AG10803 (cell line): ENCODE data around the gene TUBB.
"Not testable (repeated sequence)": the region's sequence is repeated elsewhere in the genome, so short reads cannot be mapped to it uniquely, and the experiment has no call there.

Source experiments
- DNase-seq: peaks from one replicate; pipeline ENCODE4 v3.0.0; 2010; ENCODE audit warnings: low read depth
- H3K4me3 ChIP-seq: 2 replicates; pipeline ENCODE4 v1.5.1; 2011; ENCODE audit warnings: mild to moderate bottlenecking, low read length, control low read depth
- TF ChIP-seq, protein P1 (sequence below): conservative IDR thresholded peaks from 2 replicates; pipeline ENCODE4 v1.5.1; 2011; ENCODE audit warnings: mild to moderate bottlenecking, low read length, control low read depth, inconsistent platforms

TUBB gene

GRCh38 chr6:30721198-30722024, 1.3 kb downstream of the TUBB start:
- peak overlapping the region; percentile 96 for H3K4me3 ChIP-seq
- peak; percentile 89 for DNase-seq
- TF ChIP-seq, protein P1, sequence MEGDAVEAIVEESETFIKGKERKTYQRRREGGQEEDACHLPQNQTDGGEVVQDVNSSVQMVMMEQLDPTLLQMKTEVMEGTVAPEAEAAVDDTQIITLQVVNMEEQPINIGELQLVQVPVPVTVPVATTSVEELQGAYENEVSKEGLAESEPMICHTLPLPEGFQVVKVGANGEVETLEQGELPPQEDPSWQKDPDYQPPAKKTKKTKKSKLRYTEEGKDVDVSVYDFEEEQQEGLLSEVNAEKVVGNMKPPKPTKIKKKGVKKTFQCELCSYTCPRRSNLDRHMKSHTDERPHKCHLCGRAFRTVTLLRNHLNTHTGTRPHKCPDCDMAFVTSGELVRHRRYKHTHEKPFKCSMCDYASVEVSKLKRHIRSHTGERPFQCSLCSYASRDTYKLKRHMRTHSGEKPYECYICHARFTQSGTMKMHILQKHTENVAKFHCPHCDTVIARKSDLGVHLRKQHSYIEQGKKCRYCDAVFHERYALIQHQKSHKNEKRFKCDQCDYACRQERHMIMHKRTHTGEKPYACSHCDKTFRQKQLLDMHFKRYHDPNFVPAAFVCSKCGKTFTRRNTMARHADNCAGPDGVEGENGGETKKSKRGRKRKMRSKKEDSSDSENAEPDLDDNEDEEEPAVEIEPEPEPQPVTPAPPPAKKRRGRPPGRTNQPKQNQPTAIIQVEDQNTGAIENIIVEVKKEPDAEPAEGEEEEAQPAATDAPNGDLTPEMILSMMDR = no peak; the same call in 1 of the 2 replicates

DNA sequence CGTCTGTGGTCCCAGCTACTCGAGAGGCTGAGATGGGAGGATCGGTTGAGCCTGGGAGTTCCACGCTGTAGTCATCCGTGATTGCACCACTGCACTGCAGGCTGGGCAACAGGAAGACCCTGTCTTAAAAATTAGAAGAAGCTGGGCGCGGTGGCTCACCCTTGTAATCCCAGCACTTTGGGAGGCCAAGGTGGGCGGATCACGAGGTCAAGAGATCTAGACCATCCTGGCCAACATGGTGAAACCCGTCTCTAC, 1.8 kb downstream of the TUBB start:
- peak overlapping the region; percentile 96 for H3K4me3 ChIP-seq
- peak; percentile 60 for DNase-seq

DNA sequence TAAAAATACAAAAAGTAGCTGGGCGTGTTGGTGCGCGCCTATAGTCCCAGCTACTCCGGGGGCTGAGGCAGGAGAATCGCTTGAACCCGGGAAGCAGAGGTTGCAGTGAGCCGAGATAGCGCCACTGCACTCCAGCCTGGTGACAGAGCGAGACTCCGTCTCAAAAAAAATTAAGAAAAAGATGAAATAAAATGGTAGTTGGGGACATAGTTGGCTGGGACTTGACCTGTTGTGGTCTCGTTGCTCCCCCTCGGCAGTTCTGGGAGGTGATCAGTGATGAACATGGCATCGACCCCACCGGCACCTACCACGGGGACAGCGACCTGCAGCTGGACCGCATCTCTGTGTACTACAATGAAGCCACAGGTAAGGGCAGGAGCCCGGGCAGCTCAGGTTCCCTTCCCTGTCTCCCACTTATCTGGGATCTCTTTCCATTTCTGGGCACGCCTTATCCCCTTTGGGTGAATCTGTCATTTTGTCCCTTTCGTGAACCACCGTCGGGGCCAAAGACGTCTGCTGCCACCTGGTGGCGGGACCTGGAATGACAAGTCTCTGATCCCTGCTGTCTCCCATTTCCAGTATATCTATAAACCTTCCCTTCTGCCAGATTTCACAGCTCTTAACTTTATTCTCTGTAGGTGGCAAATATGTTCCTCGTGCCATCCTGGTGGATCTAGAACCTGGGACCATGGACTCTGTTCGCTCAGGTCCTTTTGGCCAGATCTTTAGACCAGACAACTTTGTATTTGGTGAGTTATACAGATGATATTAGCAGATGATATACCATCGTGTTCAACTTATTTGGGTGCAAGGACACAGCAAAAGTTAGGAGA, 2.3 kb downstream of the TUBB start:
- H3K4me3 ChIP-seq = peak overlapping the region; percentile 96
- TF ChIP-seq, protein P1 = peak; percentile 96
- peak; percentile 77 for DNase-seq

- H3K4me3 ChIP-seq = peak overlapping the region; percentile 96
- not testable (repeated sequence) for DNase-seq
Measured at GRCh38 chr6:30723159-30723842, 3.1 kb downstream of the TUBB start.

DNA sequence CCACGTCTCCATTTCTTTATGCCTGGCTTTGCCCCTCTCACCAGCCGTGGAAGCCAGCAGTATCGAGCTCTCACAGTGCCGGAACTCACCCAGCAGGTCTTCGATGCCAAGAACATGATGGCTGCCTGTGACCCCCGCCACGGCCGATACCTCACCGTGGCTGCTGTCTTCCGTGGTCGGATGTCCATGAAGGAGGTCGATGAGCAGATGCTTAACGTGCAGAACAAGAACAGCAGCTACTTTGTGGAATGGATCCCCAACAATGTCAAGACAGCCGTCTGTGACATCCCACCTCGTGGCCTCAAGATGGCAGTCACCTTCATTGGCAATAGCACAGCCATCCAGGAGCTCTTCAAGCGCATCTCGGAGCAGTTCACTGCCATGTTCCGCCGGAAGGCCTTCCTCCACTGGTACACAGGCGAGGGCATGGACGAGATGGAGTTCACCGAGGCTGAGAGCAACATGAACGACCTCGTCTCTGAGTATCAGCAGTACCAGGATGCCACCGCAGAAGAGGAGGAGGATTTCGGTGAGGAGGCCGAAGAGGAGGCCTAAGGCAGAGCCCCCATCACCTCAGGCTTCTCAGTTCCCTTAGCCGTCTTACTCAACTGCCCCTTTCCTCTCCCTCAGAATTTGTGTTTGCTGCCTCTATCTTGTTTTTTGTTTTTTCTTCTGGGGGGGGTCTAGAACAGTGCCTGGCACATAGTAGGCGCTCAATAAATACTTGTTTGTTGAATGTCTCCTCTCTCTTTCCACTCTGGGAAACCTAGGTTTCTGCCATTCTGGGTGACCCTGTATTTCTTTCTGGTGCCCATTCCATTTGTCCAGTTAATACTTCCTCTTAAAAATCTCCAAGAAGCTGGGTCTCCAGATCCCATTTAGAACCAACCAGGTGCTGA, 3.9 kb downstream of the TUBB start:
- TF ChIP-seq, protein P1 = 0 out of 2 replicates have a peak, but pooled peaks have one; percentile 13
- peak; percentile 35 for DNase-seq
- peak overlapping the region; percentile 9; the same call in 1 of the 2 replicates for H3K4me3 ChIP-seq

DNA sequence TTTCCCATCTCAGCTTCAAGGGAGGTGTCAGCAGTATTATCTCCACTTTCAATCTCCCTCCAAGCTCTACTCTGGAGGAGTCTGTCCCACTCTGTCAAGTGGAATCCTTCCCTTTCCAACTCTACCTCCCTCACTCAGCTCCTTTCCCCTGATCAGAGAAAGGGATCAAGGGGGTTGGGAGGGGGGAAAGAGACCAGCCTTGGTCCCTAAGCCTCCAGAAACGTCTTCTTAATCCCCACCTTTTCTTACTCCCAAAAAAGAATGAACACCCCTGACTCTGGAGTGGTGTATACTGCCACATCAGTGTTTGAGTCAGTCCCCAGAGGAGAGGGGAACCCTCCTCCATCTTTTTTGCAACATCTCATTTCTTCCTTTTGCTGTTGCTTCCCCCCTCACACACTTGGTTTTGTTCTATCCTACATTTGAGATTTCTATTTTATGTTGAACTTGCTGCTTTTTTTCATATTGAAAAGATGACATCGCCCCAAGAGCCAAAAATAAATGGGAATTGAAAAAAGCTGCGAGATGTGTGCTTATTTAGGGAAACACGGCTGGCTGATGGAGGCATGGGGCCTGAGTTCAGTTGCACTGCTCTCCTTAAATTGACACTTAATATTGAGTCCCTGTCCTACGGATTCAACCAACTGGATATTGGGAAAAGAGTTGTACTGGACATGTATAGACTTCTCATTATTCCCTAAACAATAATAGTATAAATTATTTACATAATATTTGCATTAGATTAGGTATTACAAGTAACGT, 4.9 kb downstream of the TUBB start:
- H3K4me3 ChIP-seq = no peak overlapping the region
- TF ChIP-seq, protein P1 = no peak
- DNase-seq = no peak
